ENCODE measurements around the gene SLAMF8. TPM values are rescaled to one million over a fixed set of nuclear protein-coding genes. Genes with fewer than 3 reads are reported as not detected.

The SLAMF8 gene
- total RNA-seq, 1 experiment from 2014 or later, result not detected

DNA sequence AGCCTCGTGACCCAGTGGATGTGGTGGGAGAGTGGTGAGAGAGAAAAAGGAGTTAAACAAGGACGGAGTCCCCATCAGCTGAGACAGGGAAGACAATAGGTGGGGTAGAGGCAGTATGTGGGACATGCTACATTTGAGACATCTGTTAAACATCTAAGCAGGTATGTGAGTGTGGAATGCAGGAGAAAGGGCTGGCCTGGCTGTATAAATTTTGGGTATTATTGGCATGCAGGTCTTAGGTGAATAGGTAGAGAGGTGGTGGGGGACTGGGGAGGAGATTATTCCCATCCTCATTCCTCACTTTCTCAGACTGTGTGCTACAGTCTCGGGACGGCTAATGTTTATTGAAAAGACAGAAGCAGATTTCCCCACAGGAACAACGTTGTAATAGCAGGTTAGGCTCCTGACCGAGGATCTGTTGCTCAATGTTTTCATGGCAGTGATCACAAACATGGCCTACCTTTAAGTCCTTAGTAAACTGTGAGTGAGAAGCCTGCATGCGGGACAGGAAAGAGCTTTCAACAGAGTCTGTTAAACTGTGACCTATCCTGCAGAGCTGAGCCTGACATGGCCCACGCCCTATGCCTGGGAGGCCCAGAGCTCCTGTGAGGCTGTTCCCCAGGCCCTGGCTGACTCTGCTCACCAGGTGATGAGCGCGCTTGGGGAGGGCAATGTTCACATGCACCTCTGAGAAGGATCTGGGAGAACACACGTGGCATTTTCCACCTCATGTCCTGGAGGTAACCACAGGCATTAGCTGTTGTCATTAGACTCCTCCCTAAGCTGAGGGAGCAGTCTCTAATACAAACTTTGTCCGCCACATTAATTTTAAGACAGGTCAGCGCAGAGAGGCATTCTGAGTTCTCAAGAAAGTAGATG is 19.3 kb downstream of the SLAMF8 start:
- Mint-ChIP-seq H3K4me3 (ENCODE audit: unreplicated experiment) (no peak overlapping the region), H3K9me3 (ENCODE audit: unreplicated experiment) (no peaks in the 10 kb centered on the region), H3K27ac (ENCODE audit: unreplicated experiment) (peak overlapping the region; percentile 63), H3K4me1 (ENCODE audit: low read depth, unreplicated experiment) (peaks cover 19% of the 10 kb centered on the region), H3K27me3 (ENCODE audit: insufficient read depth, unreplicated experiment) (no peaks in the 10 kb centered on the region), H3K36me3 (ENCODE audit: insufficient read depth, unreplicated experiment) (no peaks in the 10 kb centered on the region)
- no peak for TF ChIP-seq CTCF (IDR thresholded peaks at IDR 0.05; ENCODE audit: insufficient read depth in 1 of 2, low read depth in 1 of 2, low read length in 1 of 2, severe bottlenecking in 1 of 2, unreplicated experiment in 1 of 2)
- BruUV-seq (replicated peaks), result no TSS peak
- Histone ChIP-seq H3K9me3 (no peaks in the 10 kb centered on the region), H3K4me3 (ENCODE audit: low read depth, low read length) (no peak overlapping the region), H3K4me1 (peaks cover 12% of the 10 kb centered on the region), H3K27me3 (replicated peaks; ENCODE audit: control insufficient read depth, insufficient read depth, low read length) (no peaks in the 10 kb centered on the region), H3K36me3 (ENCODE audit: control insufficient read depth, insufficient read depth, low read length) (no peaks in the 10 kb centered on the region)
- DNase-seq, result peak; percentile 73 to 79
- intact Hi-C loops (cut with micrococcal nuclease; ENCODE audit: unreplicated experiment), result loop anchor here (1.0 to 2.0 kb wide), 2 partner anchors 8 to 65 kb away; partner anchors contain the start of gene DUSP23
- POLR2A ChIA-PET, result interaction anchor here (0.8 to 1.2 kb wide), 2 partner anchors 9 to 79 kb away, joined by 3 to 5 read pairs; partner anchors contain the start of gene TAGLN2
- CTCF ChIA-PET, result interaction anchor here (0.6 to 1.7 kb wide), 7 partner anchors 9 to 161 kb away, joined by 3 to 9 read pairs (median 5); partner anchors contain the start of gene DUSP23

DNA sequence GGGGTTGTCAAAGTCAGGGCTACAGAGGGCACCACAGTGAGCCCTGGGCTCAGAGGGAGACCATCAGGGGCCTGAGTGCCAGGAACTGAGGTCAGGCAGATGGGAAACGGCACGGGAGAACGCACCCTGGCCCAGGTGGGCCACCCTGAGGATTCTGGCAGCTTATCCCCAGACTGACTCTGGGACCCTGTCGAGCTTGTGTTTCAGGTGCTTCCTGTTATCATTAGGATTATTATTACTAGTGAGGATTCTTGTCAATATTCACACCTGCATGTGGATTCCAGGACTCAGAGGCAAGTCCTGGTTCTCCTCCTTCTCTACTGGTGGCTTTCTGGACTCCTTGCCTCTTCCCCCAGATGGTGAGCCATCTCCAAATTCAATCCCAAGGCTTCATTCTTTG is 20.6 kb downstream of the SLAMF8 start:
- CTCF ChIA-PET, result no interaction called here
- Mint-ChIP-seq H3K36me3 (ENCODE audit: insufficient read depth, unreplicated experiment) (no peaks in the 10 kb centered on the region), H3K4me3 (ENCODE audit: unreplicated experiment) (no peak overlapping the region), H3K9me3 (ENCODE audit: unreplicated experiment) (no peaks in the 10 kb centered on the region), H3K4me1 (ENCODE audit: low read depth, unreplicated experiment) (peaks cover 19% of the 10 kb centered on the region), H3K27me3 (ENCODE audit: insufficient read depth, unreplicated experiment) (no peaks in the 10 kb centered on the region), H3K27ac (ENCODE audit: unreplicated experiment) (no peak overlapping the region)
- TF ChIP-seq CTCF (IDR thresholded peaks at IDR 0.05; ENCODE audit: insufficient read depth in 1 of 2, low read depth in 1 of 2, low read length in 1 of 2, severe bottlenecking in 1 of 2, unreplicated experiment in 1 of 2), result no peak
- POLR2A ChIA-PET, result no interaction called here
- no peak for DNase-seq
- Histone ChIP-seq H3K4me3 (ENCODE audit: low read depth, low read length) (no peak overlapping the region), H3K36me3 (ENCODE audit: control insufficient read depth, insufficient read depth, low read length) (no peaks in the 10 kb centered on the region), H3K9me3 (no peaks in the 10 kb centered on the region), H3K4me1 (peaks cover 12% of the 10 kb centered on the region), H3K27me3 (replicated peaks; ENCODE audit: control insufficient read depth, insufficient read depth, low read length) (no peaks in the 10 kb centered on the region)
- intact Hi-C loops (cut with micrococcal nuclease; ENCODE audit: unreplicated experiment), result loop anchor here (2.0 kb wide), 1 partner anchor 66 kb away; the partner anchor contains the start of gene DUSP23
- no TSS peak for BruUV-seq (replicated peaks)

DNA sequence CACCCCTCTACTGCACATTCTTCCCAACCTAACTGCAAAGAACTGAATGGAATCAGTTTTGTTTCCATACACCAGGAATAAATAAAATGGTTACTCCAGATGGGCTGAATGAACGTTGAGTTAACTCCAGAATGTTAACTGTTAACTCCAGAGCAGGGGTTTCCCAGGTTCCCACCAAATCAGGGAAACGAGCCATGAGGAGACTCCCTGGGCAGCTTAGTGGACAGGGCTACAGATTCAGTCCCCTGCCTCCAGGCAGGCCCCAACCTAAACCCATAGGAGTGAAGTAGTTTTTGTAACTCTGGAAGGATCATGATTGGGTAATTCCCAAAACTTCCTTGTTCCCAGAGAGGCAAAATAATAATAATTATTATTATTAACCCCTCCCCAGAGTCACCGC is 21.7 kb downstream of the SLAMF8 start:
- no peaks in the 10 kb centered on the region for H3K36me3 Mint-ChIP-seq (ENCODE audit: insufficient read depth, unreplicated experiment)
- no peak overlapping the region for H3K4me3 Mint-ChIP-seq (ENCODE audit: unreplicated experiment)
- Histone ChIP-seq H3K36me3 (ENCODE audit: control insufficient read depth, insufficient read depth, low read length) (no peaks in the 10 kb centered on the region), H3K4me3 (ENCODE audit: low read depth, low read length) (no peak overlapping the region), H3K9me3 (no peaks in the 10 kb centered on the region), H3K27me3 (replicated peaks; ENCODE audit: control insufficient read depth, insufficient read depth, low read length) (no peaks in the 10 kb centered on the region), H3K4me1 (peaks cover 12% of the 10 kb centered on the region)
- POLR2A ChIA-PET, result no interaction called here
- TF ChIP-seq CTCF (IDR thresholded peaks at IDR 0.05; ENCODE audit: insufficient read depth in 1 of 2, low read depth in 1 of 2, low read length in 1 of 2, severe bottlenecking in 1 of 2, unreplicated experiment in 1 of 2), result no peak
- no peaks in the 10 kb centered on the region for H3K9me3 Mint-ChIP-seq (ENCODE audit: unreplicated experiment)
- H3K27ac Mint-ChIP-seq (ENCODE audit: unreplicated experiment), result no peak overlapping the region
- no peak for DNase-seq
- no TSS peak for BruUV-seq (replicated peaks)
- H3K27me3 Mint-ChIP-seq (ENCODE audit: insufficient read depth, unreplicated experiment), result no peaks in the 10 kb centered on the region
- intact Hi-C loops (cut with micrococcal nuclease; ENCODE audit: unreplicated experiment), result no loop called here
- H3K4me1 Mint-ChIP-seq (ENCODE audit: low read depth, unreplicated experiment), result peaks cover 19% of the 10 kb centered on the region
- CTCF ChIA-PET, result no interaction called here
